SU-DHL-6 (cell line): ENCODE data around the gene ZNF311.
"Not testable (repeated sequence)": the region's sequence is repeated elsewhere in the genome, so short reads cannot be mapped to it uniquely, and the experiment has no call there.

Experiments used
- H2AFZ ChIP-seq: fragments of 200-600 bp; sonication (generic); 2 replicates; pipeline ENCODE4 v1.6.1; 2014; ENCODE audit warnings: low read depth, mild to moderate bottlenecking, moderate library complexity, mixed read lengths, antibody characterized with exemption, low read length; ENCODE audit not compliant: severe bottlenecking
- H3F3A ChIP-seq: fragments of 200-600 bp; shearing (Covaris generic); 2 replicates; pipeline ENCODE4 v1.6.0; 2016; ENCODE audit warnings: antibody characterized with exemption, mild to moderate bottlenecking; ENCODE audit not compliant: insufficient read depth
- H3K27ac ChIP-seq: fragments of 200-600 bp; sonication (generic); 2 replicates; pipeline ENCODE4 v1.5.1; 2016; ENCODE audit warnings: low read depth, mild to moderate bottlenecking, low read length, moderate library complexity, mixed read lengths
- H3K27me3 ChIP-seq: fragments of 200-600 bp; sonication (generic), shearing (Covaris generic); 2 replicates; pipeline ENCODE4 v1.6.0; 2014; ENCODE audit warnings: mild to moderate bottlenecking, low read length
- H3K36me3 ChIP-seq: fragments of 200-600 bp; sonication (generic); 2 replicates; pipeline ENCODE4 v1.6.1; 2014; ENCODE audit warnings: mild to moderate bottlenecking, low read length, mixed read lengths
- H3K4me2 ChIP-seq: fragments of 300-600, 200-600 bp; shearing (Covaris generic), sonication (generic); 2 replicates; pipeline ENCODE4 v1.6.0; 2014; ENCODE audit warnings: low read length, low read depth, mild to moderate bottlenecking; ENCODE audit not compliant: poor library complexity, severe bottlenecking
- H3K4me3 ChIP-seq: fragments of 200-600 bp; sonication (generic); 2 replicates; pipeline ENCODE4 v1.5.1; 2014; ENCODE audit warnings: antibody characterized with exemption, low read length, mild to moderate bottlenecking, mixed read lengths; ENCODE audit not compliant: insufficient read depth, poor library complexity, severe bottlenecking
- H3K79me2 ChIP-seq: fragments of 200-600 bp; sonication (generic); 2 replicates; pipeline ENCODE4 v1.6.1; 2014; ENCODE audit warnings: mild to moderate bottlenecking, low read length, moderate library complexity; ENCODE audit not compliant: insufficient read depth
- H3K9ac ChIP-seq: fragments of 200-600 bp; sonication (generic); 2 replicates; pipeline ENCODE4 v1.7.0; 2014; ENCODE audit warnings: mild to moderate bottlenecking, low read length
- H3K9me2 ChIP-seq: fragments of 200-600 bp; sonication (generic); replicated peaks from 2 replicates; pipeline ENCODE4 v1.6.1; 2014; ENCODE audit warnings: low read length; ENCODE audit not compliant: insufficient read depth
- H3K9me3 ChIP-seq: fragments of 200-600 bp; sonication (generic); 2 replicates; pipeline ENCODE4 v1.6.1; 2014; ENCODE audit warnings: low read length, mixed read lengths; ENCODE audit not compliant: insufficient read depth
- H4K20me1 ChIP-seq: fragments of 200-600 bp; sonication (generic); 2 replicates; pipeline ENCODE4 v1.6.1; 2014; ENCODE audit warnings: low read depth, mild to moderate bottlenecking, antibody characterized with exemption, low read length, moderate library complexity, mixed read lengths
- CTCF ChIP-seq: fragments of 200-600 bp; sonication (generic); IDR thresholded peaks from one replicate; pipeline ENCODE4 v1.5.1; 2017; ENCODE audit warnings: antibody characterized with exemption, mild to moderate bottlenecking, low read length, moderate library complexity; ENCODE audit not compliant: insufficient read depth, poor library complexity, severe bottlenecking
- EZH2phosphoT487 ChIP-seq: fragments of 200-600 bp; sonication (generic), shearing (Covaris generic); conservative IDR thresholded peaks from 2 replicates; pipeline ENCODE4 v1.6.1; 2018; ENCODE audit warnings: mild to moderate bottlenecking, antibody characterized with exemption, low read length, moderate library complexity, mixed read lengths

ZNF311 gene

GRCh38 chr6:28968476-28968875 lies 36.6 kb downstream of the ZNF311 start:
- no peaks in the 10 kb centered on the region for H3K36me3 ChIP-seq
- no peaks in the 10 kb centered on the region for H3K27me3 ChIP-seq
- no peak overlapping the region for H2AFZ ChIP-seq
- no peaks in the 10 kb centered on the region; the same call in 1 of the 2 replicates for H3K9me3 ChIP-seq
- no peaks in the 10 kb centered on the region for H3K79me2 ChIP-seq
- H3K9me2 ChIP-seq, result no peaks in the 10 kb centered on the region
- TF ChIP-seq EZH2phosphoT487 (no peak), CTCF (no peak)
- H3K27ac ChIP-seq, result no peak overlapping the region
- H3K9ac ChIP-seq, result no peak overlapping the region
- no peaks in the 10 kb centered on the region for H4K20me1 ChIP-seq
- H3F3A ChIP-seq, result no peaks in the 10 kb centered on the region
- no peak overlapping the region for H3K4me3 ChIP-seq
- no peak overlapping the region for H3K4me2 ChIP-seq

- Histone ChIP-seq H3K27ac (no peak overlapping the region), H3K27me3 (no peaks in the 10 kb centered on the region), H3K36me3 (no peaks in the 10 kb centered on the region), H4K20me1 (no peaks in the 10 kb centered on the region), H3K4me2 (no peak overlapping the region), H3K4me3 (no peak overlapping the region), H2AFZ (no peak overlapping the region), H3K9me2 (no peaks in the 10 kb centered on the region), H3K9ac (no peak overlapping the region), H3K9me3 (no peaks in the 10 kb centered on the region; the same call in 1 of the 2 replicates), H3K79me2 (no peaks in the 10 kb centered on the region), H3F3A (no peaks in the 10 kb centered on the region)
- TF ChIP-seq EZH2phosphoT487 (no peak), CTCF (no peak)
These were observed 39.4 kb downstream of the ZNF311 start for GRCh38 chr6:28965706-28966105.

GRCh38 chr6:28960846-28961500 lies 44.1 kb downstream of the ZNF311 start:
- Histone ChIP-seq H3K27me3 (no peaks in the 10 kb centered on the region), H3K9ac (no peak overlapping the region), H3K36me3 (no peaks in the 10 kb centered on the region), H3K4me2 (no peak overlapping the region), H3F3A (no peaks in the 10 kb centered on the region), H4K20me1 (no peaks in the 10 kb centered on the region; the same call in 1 of the 2 replicates), H3K79me2 (no peaks in the 10 kb centered on the region), H3K9me2 (no peaks in the 10 kb centered on the region), H3K9me3 (no peaks in the 10 kb centered on the region), H3K4me3 (no peak overlapping the region), H2AFZ (no peak overlapping the region), H3K27ac (no peak overlapping the region)
- TF ChIP-seq CTCF, result no peak
- no peak for TF ChIP-seq EZH2phosphoT487

- H3K9me2 ChIP-seq, H3F3A ChIP-seq, H2AFZ ChIP-seq, H3K27me3 ChIP-seq, H3K79me2 ChIP-seq, H3K9me3 ChIP-seq, H3K4me2 ChIP-seq, H3K4me3 ChIP-seq, H3K36me3 ChIP-seq, H3K27ac ChIP-seq, H4K20me1 ChIP-seq, H3K9ac ChIP-seq: not testable (repeated sequence)
These were observed 46.4 kb downstream of the ZNF311 start for GRCh38 chr6:28958561-28959243.

GRCh38 chr6:28957795-28958314 lies 47.3 kb downstream of the ZNF311 start:
- H3K4me2 ChIP-seq, H3K27me3 ChIP-seq, H3K9me3 ChIP-seq, H3F3A ChIP-seq, H2AFZ ChIP-seq, H3K36me3 ChIP-seq, H3K9me2 ChIP-seq, H3K4me3 ChIP-seq, H3K9ac ChIP-seq, H3K79me2 ChIP-seq, H3K27ac ChIP-seq, H4K20me1 ChIP-seq: not testable (repeated sequence)
